Stomach (tissue), 9 donors: ENCODE data around the gene SMIM29. TPM values are rescaled to one million over a fixed set of nuclear protein-coding genes. Genes with fewer than 3 reads are reported as not detected.
A peak's percentile ranks its signal among the peaks of the same experiment; 100 is the strongest.
"Not testable (repeated sequence)": the region's sequence is repeated elsewhere in the genome, so short reads cannot be mapped to it uniquely, and the experiment has no call there.

Experiments
- DNase-seq, 2 donors: peaks; one replicate each; pipeline versions ENCODE4 v3.0.0 to v3.0.0-alpha.2; 2013 to 2019
- H3K27ac ChIP-seq, 5 donors: fragments of 200-600 bp in 4 of 5; sonication (generic) in 4 of 5; one replicate each; pipeline ENCODE4 v1.5.1; 2013 to 2019; ENCODE audit warnings: mild to moderate bottlenecking in 1 of 5, moderate library complexity in 1 of 5
- H3K27me3 ChIP-seq, 3 donors: fragments of 200-600 bp; sonication (generic); one replicate each; pipeline ENCODE4 v1.5.1; 2017 to 2019; ENCODE audit warnings: mixed run types in 1 of 3
- H3K36me3 ChIP-seq, 4 donors: fragments of 200-600 bp; sonication (generic); 1 replicate in 3 of 4; 2 replicates in 1 of 4; pipeline ENCODE4 v1.5.1; 2016 to 2019
- H3K4me1 ChIP-seq, 4 donors: fragments of 200-600 bp; sonication (generic); one replicate each; pipeline ENCODE4 v1.5.1; 2016 to 2019
- H3K4me3 ChIP-seq, 4 donors: fragments of 200-600 bp; sonication (generic) in 3 of 4; one replicate each; pipeline ENCODE4 v1.5.1; 2016 to 2019; ENCODE audit warnings: mild to moderate bottlenecking in 1 of 4
- H3K9me3 ChIP-seq, 4 donors: fragments of 200-600 bp; sonication (generic); one replicate each; pipeline ENCODE4 v1.5.1; 2016 to 2019
- CTCF ChIP-seq, 7 experiments: fragments of 450-650 bp in 4 of 7; fragments of 200-600 bp in 3 of 7; sonication (generic) in 3 of 7; IDR thresholded peaks; one replicate each; pipeline ENCODE4 v1.5.1; 2016 to 2019; ENCODE audit warnings: antibody characterized with exemption in 7 of 7, control low read depth in 2 of 7, mild to moderate bottlenecking in 1 of 7
- EP300 ChIP-seq: sonication (generic); formaldehyde crosslinking; IDR thresholded peaks from one replicate; pipeline ENCODE4 v1.6.1; 2017; ENCODE audit warnings: antibody characterized with exemption
- POLR2A ChIP-seq, 4 donors: fragments of 450-650 bp; IDR thresholded peaks; one replicate each; pipeline ENCODE4 v1.6.1; 2016; ENCODE audit warnings: antibody characterized with exemption in 4 of 4, control low read depth in 2 of 4, mild to moderate bottlenecking in 1 of 4, moderate library complexity in 1 of 4
- POLR2AphosphoS5 ChIP-seq, 3 donors: sonication (generic); formaldehyde crosslinking; IDR thresholded peaks; one replicate each; pipeline ENCODE4 v1.6.1; 2016; ENCODE audit warnings: antibody characterized with exemption in 3 of 3
- WGBS, 5 donors: extraction: QIAGEN DNeasy Blood & Tissue Kit in 3 of 5; methylation state at CpG; one replicate each; pipeline versions ENCODE4 v1.1.5 to v1.1.7; 2013 to 2018; 5-methylcytosine and 5-hydroxymethylcytosine counted together
- intact Hi-C: fragments of 100-400 bp; cut with DNase I; formaldehyde crosslinking; loops from one replicate; pipeline ENCODE4 v1.15.1; 2023; ENCODE audit warnings: low total_unique reads
- polyA plus RNA-seq, 3 donors: library from polyadenylated mRNA; stranded (reverse); fragments of 200-250 nt; gene quantifications; one replicate each; pipeline ENCODE4 v1.2.3, GENCODE V29; 2013
- total RNA-seq, 5 donors: library from RNA; depleted of rRNA; stranded (reverse); fragments of >200 nt; gene quantifications; one replicate each; pipeline versions ENCODE4 v1.1.0 to v1.2.3, GENCODE V29; 2014 to 2016
- donor health status: healthy with polysubstance abuse.
- donor health status: Bipolar disorder and iron deficiency.
- donor health status: healthy.

SMIM29 gene
- total and polyA plus RNA-seq, 8 donors, result 2.8 to 49.1 (median 26.7) TPM

- no peak overlapping the region for H3K4me3 ChIP-seq
- TF ChIP-seq POLR2A (IDR thresholded peaks at IDR 0.05) (no peak), POLR2AphosphoS5 (IDR thresholded peaks at IDR 0.05) (peak in 2 of 3 donors; percentile 22 to 25)
- peaks cover 0 to 15% (median 11%) of the 10 kb centered on the region in 4 donors for H3K4me1 ChIP-seq
- peak overlapping the region in 2 of 5 donors; percentile 38 to 46 for H3K27ac ChIP-seq
- no peaks in the 10 kb centered on the region for H3K27me3 ChIP-seq
- H3K9me3 ChIP-seq, result no peaks in the 10 kb centered on the region
- H3K36me3 ChIP-seq, result no peaks in the 10 kb centered on the region
- 40 to 60% (median 54%) methylated on average over 2 to 3 of the region's 3 CpGs for WGBS, 5 donors
- peak; percentile 46 to 63 for DNase-seq
- intact Hi-C loops, result no loop called here
These were observed 24.5 kb upstream of the SMIM29 start for GRCh38 chr6:34273242-34273805.

- no peaks in the 10 kb centered on the region for H3K9me3 ChIP-seq
- no peaks in the 10 kb centered on the region for H3K27me3 ChIP-seq
- 82 to 96% (median 91%) methylated on average over 13 of the region's 13 CpGs for WGBS, 5 donors
- no peak overlapping the region for H3K27ac ChIP-seq
- no peak for TF ChIP-seq EP300
- TF ChIP-seq POLR2AphosphoS5 (IDR thresholded peaks at IDR 0.05), result no peak
- TF ChIP-seq CTCF (IDR thresholded peaks at IDR 0.05), result no peak
- no peak for TF ChIP-seq POLR2A (IDR thresholded peaks at IDR 0.05)
- H3K4me1 ChIP-seq, result peaks cover 0 to 15% (median 11%) of the 10 kb centered on the region in 4 donors
- no peak overlapping the region for H3K4me3 ChIP-seq
- DNase-seq, result no peak
- intact Hi-C loops, result no loop called here
- H3K36me3 ChIP-seq, result no peaks in the 10 kb centered on the region
These were observed 23.5 kb upstream of the SMIM29 start for GRCh38 chr6:34272013-34272926.

- H3K4me3 ChIP-seq, H3K9me3 ChIP-seq, H3K36me3 ChIP-seq, intact Hi-C loops, DNase-seq, H3K27ac ChIP-seq, H3K27me3 ChIP-seq: not testable (repeated sequence)
- 67 to 84% (median 71%) methylated on average over 15 to 17 of the region's 17 CpGs for WGBS, 5 donors
- H3K4me1 ChIP-seq, result peaks cover 0 to 14% (median 8%) of the 10 kb centered on the region in 4 donors
These were observed 21.0 kb upstream of the SMIM29 start for GRCh38 chr6:34269658-34270341.

GRCh38 chr6:34269132-34269531 is 20.3 kb upstream of the SMIM29 start:
- WGBS, 5 donors, result 87 to 96% (median 92%) methylated on average over 3 to 23 of the region's 25 CpGs; no CpG with 5 or more reads in 1 of the 5 donors
- DNase-seq, intact Hi-C loops: not testable (repeated sequence)

GRCh38 chr6:34267746-34268145 is 18.9 kb upstream of the SMIM29 start:
- Histone ChIP-seq H3K4me3 (no peak overlapping the region), H3K9me3 (no peaks in the 10 kb centered on the region), H3K36me3 (peaks cover 0 to 3% (median 0%) of the 10 kb centered on the region in 4 donors), H3K4me1 (peaks cover 0 to 5% (median 0%) of the 10 kb centered on the region in 4 donors), H3K27me3 (no peaks in the 10 kb centered on the region), H3K27ac (no peak overlapping the region)
- 93 to 100% (median 94%) methylated on average over 2 of the region's 2 CpGs for WGBS, 5 donors
- TF ChIP-seq POLR2AphosphoS5 (IDR thresholded peaks at IDR 0.05) (no peak), POLR2A (IDR thresholded peaks at IDR 0.05) (no peak), EP300 (no peak), CTCF (IDR thresholded peaks at IDR 0.05) (no peak)
- intact Hi-C loops, result no loop called here
- no peak for DNase-seq

More at GRCh38 chr6:34269132-34269531, 20.3 kb upstream of the SMIM29 start:
- not testable (repeated sequence) for H3K27me3 ChIP-seq, H3K9me3 ChIP-seq, H3K4me3 ChIP-seq, H3K36me3 ChIP-seq, H3K27ac ChIP-seq
- H3K4me1 ChIP-seq, result peaks cover 0 to 14% (median 8%) of the 10 kb centered on the region in 4 donors

- H3K9me3 ChIP-seq, H3K4me3 ChIP-seq, H3K4me1 ChIP-seq, DNase-seq, H3K27me3 ChIP-seq, H3K27ac ChIP-seq, intact Hi-C loops, H3K36me3 ChIP-seq: not testable (repeated sequence)
- WGBS, 5 donors, result 75 to 85% (median 83%) methylated on average over 23 of the region's 23 CpGs
These were observed 14.7 kb upstream of the SMIM29 start for GRCh38 chr6:34263484-34263883.
